Esophagus muscularis mucosa (tissue), 4 donors: ENCODE data around the gene CLCN4.

Experiments
- CTCF ChIP-seq, 3 experiments: fragments of 200-600 bp in 2 of 3; fragments of 450-650 bp in 1 of 3; sonication (generic) in 2 of 3; IDR thresholded peaks; one replicate each; pipeline ENCODE4 v1.5.1; 2017 to 2019; ENCODE audit warnings: antibody characterized with exemption in 3 of 3, mild to moderate bottlenecking in 2 of 3, moderate library complexity in 1 of 3
- EP300 ChIP-seq: sonication (generic); formaldehyde crosslinking; IDR thresholded peaks from one replicate; pipeline ENCODE4 v1.6.1; 2017; ENCODE audit warnings: antibody characterized with exemption
- POLR2A ChIP-seq: fragments of 450-650 bp; IDR thresholded peaks from one replicate; pipeline ENCODE4 v1.6.1; 2017; ENCODE audit warnings: antibody characterized with exemption, moderate library complexity, mild to moderate bottlenecking, low read depth

GRCh38 chrX:10245886-10246285 is 89.1 kb downstream of the CLCN4 start:
- TF ChIP-seq EP300, result no peak
- TF ChIP-seq CTCF (IDR thresholded peaks at IDR 0.05), result no peak
- no peak for TF ChIP-seq POLR2A
